HG03442 (cell line): ENCODE results near the gene PSMB10.
"Not testable (repeated sequence)": the region's sequence is repeated elsewhere in the genome, so short reads cannot be mapped to it uniquely, and the experiment has no call there.

ENCODE experiments used
- ATAC-seq: cut with Tn5 transposase; IDR thresholded peaks from one replicate; pipeline ENCODE4 v1.9.1; 2021; ENCODE audit warnings: mild to moderate bottlenecking, moderate library complexity; ENCODE audit not compliant: unreplicated experiment

PSMB10 gene

GRCh38 chr16:67928147-67928546 lies 8.5 kb downstream of the PSMB10 start:
- ATAC-seq = no peak

- ATAC-seq = no peak
These were observed 9.3 kb downstream of the PSMB10 start for GRCh38 chr16:67927131-67927941.

GRCh38 chr16:67926181-67926750 lies 10.4 kb downstream of the PSMB10 start:
- no peak for ATAC-seq

- no peak for ATAC-seq
These were observed 12.3 kb downstream of the PSMB10 start for GRCh38 chr16:67924140-67924906.

GRCh38 chr16:67923414-67924116 lies 13.1 kb downstream of the PSMB10 start:
- no peak for ATAC-seq

- ATAC-seq = no peak
These were observed 13.9 kb downstream of the PSMB10 start for GRCh38 chr16:67922740-67923139.

GRCh38 chr16:67922221-67922620 lies 14.4 kb downstream of the PSMB10 start:
- ATAC-seq = no peak

- ATAC-seq = no peak
These were observed 16.9 kb downstream of the PSMB10 start for GRCh38 chr16:67919622-67920221.

GRCh38 chr16:67917852-67918236 lies 18.8 kb downstream of the PSMB10 start:
- ATAC-seq = no peak

GRCh38 chr16:67917140-67917851 lies 19.4 kb downstream of the PSMB10 start:
- no peak for ATAC-seq

GRCh38 chr16:67915831-67916723 lies 20.6 kb downstream of the PSMB10 start:
- ATAC-seq = no peak

- not testable (repeated sequence) for ATAC-seq
These were observed 21.2 kb downstream of the PSMB10 start for GRCh38 chr16:67915496-67915769.

- no peak for ATAC-seq
These were observed 21.7 kb downstream of the PSMB10 start for GRCh38 chr16:67914758-67915495.

- ATAC-seq = no peak
These were observed 26.5 kb downstream of the PSMB10 start for GRCh38 chr16:67910158-67910557.

- no peak for ATAC-seq
These were observed 27.5 kb downstream of the PSMB10 start for GRCh38 chr16:67909056-67909742.

GRCh38 chr16:67907397-67908180 lies 29.1 kb downstream of the PSMB10 start:
- ATAC-seq = no peak

- ATAC-seq = no peak
These were observed 33.8 kb downstream of the PSMB10 start for GRCh38 chr16:67902831-67903230.
